Cardiac septum (tissue), 1 donor: ENCODE results near the gene RO60. TPM values are rescaled to one million over a fixed set of nuclear protein-coding genes. Genes with fewer than 3 reads are reported as not detected.

Source experiments
- DNase-seq: peaks from one replicate; pipeline ENCODE4 v3.0.0-alpha.2; 2020; ENCODE audit warnings: low spot score
- intact Hi-C: fragments of 100-400 bp; cut with DNase I; formaldehyde crosslinking; loops from one replicate; pipeline ENCODE4 v1.14.0; 2022
- total RNA-seq: library from RNA; stranded (reverse); fragmentation: NEBNext Ultra II Directional; extraction: Animal tissue kit (Norgen Biotek cat#: 25700); gene quantifications from one replicate; pipeline ENCODE4 v1.2.1, GENCODE V29; 2021
- donor health status: DM: no; HTN: no; CAD: no.

RO60 gene
- total RNA-seq, 1 donor from 2014 or later, result 61.6 TPM

DNA sequence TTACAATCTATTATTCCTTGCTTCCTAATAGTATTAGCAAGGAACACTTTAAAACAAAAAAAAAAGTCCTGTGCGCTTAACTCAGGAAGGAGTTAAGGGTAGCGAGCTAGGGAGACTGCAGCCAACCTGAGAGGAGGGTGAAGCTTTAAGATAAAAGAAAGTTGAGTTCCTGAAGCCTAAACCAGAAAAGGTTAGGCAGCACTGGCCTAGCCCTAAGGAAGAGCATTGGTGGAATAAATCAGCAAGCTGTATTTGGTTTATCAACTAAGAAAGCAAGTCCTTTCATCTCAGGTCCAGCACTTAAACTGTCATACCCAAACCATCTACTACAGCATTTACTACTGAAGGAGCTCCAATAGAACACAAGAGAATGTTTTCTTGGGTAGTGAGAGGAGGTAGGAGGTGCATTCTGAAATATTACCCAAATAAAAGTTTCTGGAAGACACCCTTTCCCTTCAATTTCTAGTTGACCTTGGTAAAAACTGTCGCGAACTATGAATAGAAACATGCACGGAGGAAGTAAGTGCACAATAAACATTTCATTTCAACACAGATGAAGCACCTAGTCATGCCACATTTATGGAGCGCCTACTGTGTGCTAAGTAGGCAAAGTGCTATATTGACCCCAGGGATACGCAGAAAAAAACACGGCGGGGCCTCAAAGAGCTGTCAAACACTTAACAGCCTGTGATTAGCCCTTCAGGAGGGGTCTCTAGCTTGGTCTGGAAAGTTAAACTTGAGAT, 44.5 kb downstream of the RO60 start:
- no peak for DNase-seq
- intact Hi-C loops, result loop anchor here (10.0 kb wide), 1 partner anchor 629 kb away; no protein-coding TSS in a partner anchor

DNA sequence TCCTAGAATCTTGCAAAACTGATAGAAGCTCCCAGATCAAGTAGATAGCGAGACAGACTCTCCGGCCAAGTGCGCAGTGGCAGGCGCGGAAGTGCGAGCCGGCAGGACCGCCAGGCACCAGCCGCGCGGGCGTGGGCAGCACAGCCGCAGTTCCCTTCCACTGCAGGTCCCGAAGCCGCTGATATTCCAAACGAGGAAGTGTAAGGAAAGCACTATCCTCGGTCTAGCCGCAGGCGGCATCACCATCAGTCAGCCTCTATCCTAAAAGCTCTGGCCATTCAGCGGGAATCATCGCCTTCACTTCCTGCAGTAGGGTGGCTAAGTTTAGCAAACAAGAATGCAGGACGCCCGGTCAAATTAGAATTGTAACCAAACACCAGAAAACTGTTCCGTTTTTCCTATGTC, 45.1 kb downstream of the RO60 start:
- peak; percentile 88 for DNase-seq
- intact Hi-C loops, result loop anchor here (10.0 kb wide), 1 partner anchor 630 kb away; no protein-coding TSS in a partner anchor

DNA sequence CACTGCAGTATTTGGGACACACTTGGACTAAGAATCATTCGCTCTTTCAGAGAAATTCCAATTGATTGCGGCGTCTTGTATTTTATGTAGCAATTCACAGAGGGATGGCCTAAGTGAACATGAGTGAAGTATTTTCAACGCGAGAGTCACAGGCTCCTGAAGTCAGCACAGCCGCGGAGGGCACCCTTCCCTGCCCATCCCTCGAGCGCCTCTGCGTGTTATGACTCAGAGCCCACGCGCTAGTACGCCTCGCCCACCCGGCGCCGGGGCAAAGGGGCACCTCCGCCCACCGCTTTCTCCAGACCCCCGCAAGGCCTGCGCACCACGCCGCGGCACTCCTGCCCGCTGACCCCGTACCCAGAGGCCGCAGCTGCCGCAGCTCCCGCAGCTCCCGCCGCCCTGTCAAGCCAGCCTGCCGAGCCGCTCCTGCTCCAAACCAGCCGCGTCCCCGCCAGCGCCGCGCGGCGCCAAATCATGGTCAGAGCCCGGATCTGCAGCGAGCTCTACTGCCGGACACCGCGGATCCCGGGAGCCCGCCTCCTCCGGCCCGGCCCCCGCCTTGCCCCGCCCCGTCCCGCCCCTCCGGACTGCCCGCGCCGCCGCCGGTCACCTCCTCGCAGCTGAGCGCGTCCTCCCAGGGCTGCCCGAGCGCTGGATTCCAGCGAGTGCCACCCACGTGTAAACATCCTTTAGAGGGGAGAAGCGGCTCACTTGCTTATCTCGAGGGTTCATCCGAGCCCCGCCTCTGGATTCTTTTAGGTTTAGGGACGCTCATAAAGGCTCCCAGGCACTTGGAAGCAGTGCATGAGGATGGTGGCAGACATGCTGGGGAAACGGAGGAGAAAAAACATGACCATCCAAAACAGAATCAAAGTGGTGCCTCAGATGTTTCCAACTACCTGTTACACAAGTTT, 45.8 kb downstream of the RO60 start, which contains the start of gene GLRX2:
GLRX2 (minus strand) TSS at position 508 of the 914 bp plus-strand sequence; CDS start at position 476, 32 bp downstream.
- intact Hi-C loops, result loop anchor here (1.0 to 10.0 kb wide), 3 partner anchors 17 to 630 kb away; partner anchors contain the start of genes CDC73, RO60 and UCHL5
- peak; percentile 95 for DNase-seq

DNA sequence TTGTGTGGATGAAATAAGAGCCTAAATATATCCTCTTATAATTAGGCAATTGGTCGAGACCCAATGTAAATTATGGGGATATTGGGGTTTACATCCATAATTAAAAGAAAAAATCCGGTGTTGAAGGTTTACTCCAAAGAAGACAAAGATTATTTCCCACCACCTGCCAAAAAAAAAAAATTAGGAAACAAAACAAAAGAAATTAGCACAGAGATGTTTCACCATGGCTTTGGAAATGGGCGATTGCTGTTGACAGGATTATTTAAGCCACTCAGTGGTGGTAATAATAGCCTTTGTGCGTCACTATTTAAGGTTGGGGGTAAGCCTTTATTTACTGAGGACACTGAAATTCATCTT, 46.4 kb downstream of the RO60 start:
- intact Hi-C loops, result loop anchor here (1.0 to 10.0 kb wide), 3 partner anchors 17 to 631 kb away; partner anchors contain the start of genes CDC73, RO60 and UCHL5
- no peak for DNase-seq

DNA sequence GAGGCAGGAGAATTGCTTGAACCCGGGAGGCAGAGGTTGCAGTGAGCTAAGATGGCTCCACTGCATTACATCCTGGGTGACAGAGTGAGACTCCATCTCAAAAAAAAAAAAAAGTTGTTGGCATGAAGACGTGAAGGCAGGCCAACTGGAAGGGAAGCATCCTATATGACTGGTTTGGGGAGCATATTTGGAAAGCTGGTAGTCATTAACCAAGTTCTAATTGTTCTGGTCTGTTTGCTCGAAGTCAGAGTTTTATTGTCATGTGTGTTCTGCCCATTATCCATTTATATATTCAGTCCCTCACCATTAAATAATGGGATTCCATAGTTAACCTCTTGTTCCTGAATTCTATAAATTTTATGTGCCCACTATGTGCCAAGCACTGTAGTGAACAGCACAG, 49.1 kb downstream of the RO60 start:
- no peak for DNase-seq
- intact Hi-C loops, result loop anchor here (10.0 kb wide), 1 partner anchor 634 kb away; no protein-coding TSS in a partner anchor

Other genes starting within 250 kb of the RO60 start
- 26.4 TPM for gene UCHL5, start 252 bp upstream of the RO60 start, total RNA-seq
- 29.0 TPM for gene GLRX2, start 45.8 kb downstream of the RO60 start, total RNA-seq
- gene CDC73, start 62.4 kb downstream of the RO60 start, total RNA-seq, result 57.7 TPM
- gene B3GALT2, start 127.0 kb downstream of the RO60 start, total RNA-seq, result 30.3 TPM